Ovary (tissue), 9 donors: Measurements from ENCODE around the gene FUT1. TPM values are rescaled to one million over a fixed set of nuclear protein-coding genes. Genes with fewer than 3 reads are reported as not detected.

Source experiments
- DNase-seq, 5 donors: peaks; one replicate each; pipeline ENCODE4 v3.0.0-alpha.2; 2019 to 2020
- H3K27ac ChIP-seq, 2 donors: fragments of 200-600 bp; one replicate each; pipeline versions ENCODE4 v1.5.1 to v1.8.0; 2019 to 2022
- H3K27me3 ChIP-seq: fragments of 200-600 bp; one replicate; pipeline ENCODE4 v1.8.0; 2022
- H3K36me3 ChIP-seq: fragments of 200-600 bp; sonication (generic); one replicate; pipeline ENCODE4 v1.5.1; 2019
- H3K4me1 ChIP-seq: one replicate; pipeline ENCODE4 v1.8.1; 2013; ENCODE audit warnings: mild to moderate bottlenecking, moderate library complexity; ENCODE audit not compliant: insufficient read depth
- H3K4me3 ChIP-seq: fragments of 200-600 bp; sonication (generic); one replicate; pipeline ENCODE4 v1.5.1; 2017
- H3K9me3 ChIP-seq, 2 donors: fragments of 200-600 bp in 1 of 2; sonication (generic) in 1 of 2; one replicate each; pipeline versions ENCODE4 v1.5.1 to v1.8.1; 2013 to 2019; ENCODE audit warnings: mild to moderate bottlenecking in 1 of 2, moderate library complexity in 1 of 2
- EP300 ChIP-seq: sonication (generic); formaldehyde crosslinking; IDR thresholded peaks from one replicate; pipeline ENCODE4 v1.6.1; 2017; ENCODE audit warnings: antibody characterized with exemption
- POLR2A ChIP-seq: fragments of 450-650 bp; IDR thresholded peaks from one replicate; pipeline ENCODE4 v1.6.1; 2017; ENCODE audit warnings: antibody characterized with exemption, mild to moderate bottlenecking, moderate library complexity
- WGBS, 3 donors: extraction: QIAGEN DNeasy Blood & Tissue Kit in 1 of 3; methylation state at CpG; one replicate each; pipeline versions ENCODE4 v1.1.5 to v1.1.7; 2013 to 2017; 5-methylcytosine and 5-hydroxymethylcytosine counted together
- intact Hi-C, 4 donors: fragments of 100-400 bp; cut with DNase I; formaldehyde crosslinking; loops; one replicate each; pipeline versions ENCODE4 v1.11.0 to v1.15.1; 2022 to 2023
- polyA plus RNA-seq, 2 donors: library from polyadenylated mRNA; stranded (reverse); fragments of 200-250 nt in 1 of 2; fragments of 350-450 nt in 1 of 2; fragmentation: Illumina TruSeq in 1 of 2; extraction: RNeasy Lipid Tissue Mini Kit (QIAGEN cat#74804) in 1 of 2; gene quantifications; one replicate each; pipeline ENCODE4 v1.2.3, GENCODE V29; 2013 to 2014
- total RNA-seq, 7 donors: library from RNA; depleted of rRNA in 2 of 7; stranded (reverse); fragments of >200 nt in 2 of 7; fragmentation: NEBNext Ultra II Directional in 3 of 7; extraction: Animal tissue kit (Norgen Biotek cat#: 25700) in 3 of 7; gene quantifications; one replicate each; pipeline versions ENCODE4 v1.1.0 to v1.2.4, GENCODE V29; 2016 to 2023
- TF ChIP-seq, protein P1 (sequence below), 3 donors: fragments of 450-650 bp in 2 of 3; fragments of 200-600 bp in 1 of 3; IDR thresholded peaks; one replicate each; pipeline versions ENCODE4 v1.5.1 to v1.8.0; 2016 to 2022; ENCODE audit warnings: antibody characterized with exemption in 3 of 3, mild to moderate bottlenecking in 1 of 3
- donor health status: DM: no; HTN: no; CAD: no; lungs with moderate emphysema.
- donor health status: DM: no; HTN: no; CAD: no.
- donor health status: Bipolar disorder and iron deficiency.
- donor health status: DM: yes; HTN: yes; CAD: no.
- donor health status: DM: no; HTN: no; CAD: no.
- donor health status: DM: yes; HTN: yes; CAD: no.

The FUT1 gene
- total and polyA plus RNA-seq, 9 donors: 0.48 to 4.0 (median 1.3) TPM

DNA sequence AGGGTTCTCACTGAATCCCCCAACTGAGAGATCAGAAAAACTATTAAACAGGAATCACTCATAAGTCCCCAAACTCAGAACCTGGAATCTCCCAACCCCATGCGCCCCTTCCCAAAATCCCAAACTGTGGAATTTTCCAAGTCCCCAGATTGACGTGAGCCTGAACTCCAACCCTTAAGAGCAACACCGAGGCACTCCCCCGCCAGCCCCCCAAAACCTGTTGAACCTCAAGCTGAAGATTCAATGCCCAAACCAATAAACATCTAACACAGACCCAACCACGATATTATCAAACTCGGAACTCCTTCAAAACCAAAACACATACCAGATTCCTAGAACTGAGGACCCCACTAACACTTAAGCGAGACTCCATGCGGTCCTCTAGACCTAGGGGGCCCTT, 6.3 kb downstream of the FUT1 start:
- Histone ChIP-seq H3K9me3 (no peaks in the 10 kb centered on the region), H3K27ac (no peak overlapping the region), H3K36me3 (no peaks in the 10 kb centered on the region), H3K4me1 (peaks cover 2% of the 10 kb centered on the region), H3K4me3 (no peak overlapping the region), H3K27me3 (no peaks in the 10 kb centered on the region)
- no peak for TF ChIP-seq POLR2A
- TF ChIP-seq EP300: no peak
- TF ChIP-seq, protein P1, sequence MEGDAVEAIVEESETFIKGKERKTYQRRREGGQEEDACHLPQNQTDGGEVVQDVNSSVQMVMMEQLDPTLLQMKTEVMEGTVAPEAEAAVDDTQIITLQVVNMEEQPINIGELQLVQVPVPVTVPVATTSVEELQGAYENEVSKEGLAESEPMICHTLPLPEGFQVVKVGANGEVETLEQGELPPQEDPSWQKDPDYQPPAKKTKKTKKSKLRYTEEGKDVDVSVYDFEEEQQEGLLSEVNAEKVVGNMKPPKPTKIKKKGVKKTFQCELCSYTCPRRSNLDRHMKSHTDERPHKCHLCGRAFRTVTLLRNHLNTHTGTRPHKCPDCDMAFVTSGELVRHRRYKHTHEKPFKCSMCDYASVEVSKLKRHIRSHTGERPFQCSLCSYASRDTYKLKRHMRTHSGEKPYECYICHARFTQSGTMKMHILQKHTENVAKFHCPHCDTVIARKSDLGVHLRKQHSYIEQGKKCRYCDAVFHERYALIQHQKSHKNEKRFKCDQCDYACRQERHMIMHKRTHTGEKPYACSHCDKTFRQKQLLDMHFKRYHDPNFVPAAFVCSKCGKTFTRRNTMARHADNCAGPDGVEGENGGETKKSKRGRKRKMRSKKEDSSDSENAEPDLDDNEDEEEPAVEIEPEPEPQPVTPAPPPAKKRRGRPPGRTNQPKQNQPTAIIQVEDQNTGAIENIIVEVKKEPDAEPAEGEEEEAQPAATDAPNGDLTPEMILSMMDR (IDR thresholded peaks at IDR 0.05): no peak
- intact Hi-C loops: no loop called here
- 56 to 75% (median 75%) methylated on average over 8 of the region's 8 CpGs for WGBS, 3 donors
- DNase-seq: no peak

DNA sequence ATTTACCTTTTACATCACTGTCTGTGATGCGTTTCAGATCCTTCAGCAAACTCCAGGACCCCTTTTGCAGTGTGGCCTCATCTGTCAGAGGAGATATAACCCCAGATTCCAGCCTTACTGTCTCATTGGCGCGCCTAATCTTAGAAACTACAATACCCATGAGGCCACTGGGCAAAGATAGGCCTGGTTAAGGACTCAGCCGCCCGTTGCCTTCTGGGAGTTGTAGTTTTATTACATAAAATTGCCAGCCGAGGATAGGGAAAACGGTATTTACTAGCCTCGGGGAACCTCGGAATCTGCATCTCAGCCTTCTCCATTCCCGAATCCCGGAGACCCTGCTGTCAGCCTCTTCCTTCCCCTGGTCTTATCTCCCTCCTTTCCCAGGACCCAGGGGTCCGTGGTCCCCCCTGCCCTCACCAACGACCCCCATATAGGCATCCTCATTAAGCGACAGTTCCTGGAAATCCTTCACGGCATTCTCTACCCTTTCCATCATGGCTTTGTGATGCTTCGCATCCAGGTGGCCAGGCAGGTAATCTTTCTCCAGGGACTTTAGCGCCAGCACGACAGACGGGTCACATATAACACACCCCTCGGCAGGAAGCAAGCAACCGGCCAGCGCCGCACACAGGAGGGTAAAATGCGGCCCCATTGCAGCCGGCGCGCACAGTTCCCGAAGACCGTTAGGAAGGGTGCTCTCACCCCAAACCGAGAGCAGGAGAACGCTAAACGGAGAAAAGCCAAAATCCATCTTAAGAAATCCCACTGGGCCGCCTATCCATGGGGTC, 7.0 kb downstream of the FUT1 start:
- Histone ChIP-seq H3K27ac (no peak overlapping the region), H3K4me3 (no peak overlapping the region), H3K36me3 (no peaks in the 10 kb centered on the region), H3K27me3 (no peaks in the 10 kb centered on the region), H3K9me3 (no peaks in the 10 kb centered on the region), H3K4me1 (peaks cover 2% of the 10 kb centered on the region)
- WGBS, 3 donors: 18 to 26% (median 25%) methylated on average over 33 of the region's 33 CpGs
- TF ChIP-seq POLR2A: no peak
- intact Hi-C loops: no loop called here
- DNase-seq: peak in 2 of 5 donors; percentile 58 to 66

GRCh38 chr19:48742096-48742495, 10.3 kb downstream of the FUT1 start:
- DNase-seq: no peak
- intact Hi-C loops: no loop called here
- no peaks in the 10 kb centered on the region for H3K27me3 ChIP-seq
- no peaks in the 10 kb centered on the region for H3K36me3 ChIP-seq
- no peaks in the 10 kb centered on the region for H3K9me3 ChIP-seq
- 91 to 95% (median 94%) methylated on average over 11 of the region's 11 CpGs for WGBS, 3 donors
- no peak overlapping the region for H3K4me3 ChIP-seq
- peaks cover 2% of the 10 kb centered on the region for H3K4me1 ChIP-seq
- H3K27ac ChIP-seq: no peak overlapping the region
- TF ChIP-seq EP300: no peak

GRCh38 chr19:48741129-48741999, 11.1 kb downstream of the FUT1 start:
- Histone ChIP-seq H3K36me3 (no peaks in the 10 kb centered on the region), H3K4me1 (no peaks in the 10 kb centered on the region), H3K27me3 (no peaks in the 10 kb centered on the region), H3K9me3 (no peaks in the 10 kb centered on the region), H3K27ac (no peak overlapping the region), H3K4me3 (no peak overlapping the region)
- TF ChIP-seq, protein P1 (IDR thresholded peaks at IDR 0.05): no peak
- TF ChIP-seq EP300: no peak
- no peak for TF ChIP-seq POLR2A
- DNase-seq: peak in 3 of 5 donors; percentile 40 to 61 (median 60)
- intact Hi-C loops: no loop called here
- WGBS, 3 donors: 40 to 46% (median 45%) methylated on average over 29 to 35 of the region's 35 CpGs

- H3K27me3 ChIP-seq: no peaks in the 10 kb centered on the region
- DNase-seq: peak in 2 of 5 donors; percentile 43 to 51
- no peaks in the 10 kb centered on the region for H3K36me3 ChIP-seq
- 68 to 78% (median 72%) methylated on average over 27 of the region's 27 CpGs for WGBS, 3 donors
- no peaks in the 10 kb centered on the region for H3K4me1 ChIP-seq
- TF ChIP-seq POLR2A: no peak
- TF ChIP-seq EP300: no peak
- TF ChIP-seq, protein P1 (IDR thresholded peaks at IDR 0.05): no peak
- intact Hi-C loops: no loop called here
- H3K27ac ChIP-seq: peak within 1 kb of the TSS in 1 of 2 donors; percentile 35
- no peaks in the 10 kb centered on the region for H3K9me3 ChIP-seq
- H3K4me3 ChIP-seq: peak within 1 kb of the TSS; percentile 44
Measured at GRCh38 chr19:48740164-48740972, 12.1 kb downstream of the FUT1 start, which contains the start of gene RASIP1. Gene RASIP1 (minus strand): TSS chr19:48740610. CDS start chr19:48740282, 328 bp downstream.
